HepG2 (cell line): ENCODE measurements around the gene TOPORS. TPM values are rescaled to one million over a fixed set of nuclear protein-coding genes. Genes with fewer than 3 reads are reported as not detected.

Experiments
- CBX2 ChIP-seq, 2 experiments: fragments of 200-600 bp in 1 of 2; sonication (generic); formaldehyde crosslinking in 1 of 2; IDR thresholded peaks; 2 replicates each; pipeline versions ENCODE4 v1.7.0 to v1.8.1; 2018 to 2022; ENCODE audit warnings: low read depth in 2 of 2, low read length in 1 of 2, mild to moderate bottlenecking in 1 of 2, missing genetic modification reagents in 1 of 2
- FOXP1 ChIP-seq, 2 experiments: fragments of 450-650 bp in 1 of 2; IDR thresholded peaks; 2 replicates each; pipeline ENCODE4 v1.6.1; 2017 to 2018; ENCODE audit warnings: antibody characterized with exemption in 1 of 2
- HES4 ChIP-seq: sonication (generic); formaldehyde crosslinking; IDR thresholded peaks from 2 replicates; pipeline ENCODE4 v1.9.0; 2021; ENCODE audit warnings: mild to moderate bottlenecking, missing genetic modification reagents, borderline replicate concordance
- KDM1A ChIP-seq: IDR thresholded peaks from 2 replicates; pipeline ENCODE4 v1.6.1; 2016; ENCODE audit warnings: missing compliant biosample characterization
- KDM3A ChIP-seq: IDR thresholded peaks from 2 replicates; pipeline ENCODE4 v1.6.1; 2018; ENCODE audit warnings: low read depth, missing compliant biosample characterization
- KDM6A ChIP-seq: IDR thresholded peaks from 2 replicates; pipeline ENCODE4 v1.6.1; 2016; ENCODE audit warnings: low read depth
- NCOA1 ChIP-seq: sonication (generic); formaldehyde crosslinking; IDR thresholded peaks from 2 replicates; pipeline ENCODE4 v1.9.0; 2021; ENCODE audit warnings: missing genetic modification reagents
- RBFOX2 ChIP-seq: fragments of 200-400 bp; formaldehyde crosslinking; IDR thresholded peaks from 2 replicates; pipeline ENCODE4 v1.6.1; 2017; ENCODE audit warnings: low read depth, mild to moderate bottlenecking, low read length
- YEATS2 ChIP-seq: sonication (generic); formaldehyde crosslinking; IDR thresholded peaks from 2 replicates; pipeline ENCODE4 v1.4.0; 2020; ENCODE audit warnings: missing genetic modification reagents, borderline replicate concordance
- ZFP1 ChIP-seq: IDR thresholded peaks from 2 replicates; pipeline ENCODE4 v1.6.1; 2016
- ZNF350 ChIP-seq: sonication (generic); formaldehyde crosslinking; IDR thresholded peaks from 2 replicates; pipeline ENCODE4 v1.4.0; 2020; ENCODE audit warnings: mild to moderate bottlenecking, low read depth, missing genetic modification reagents, borderline replicate concordance
- ZNF382 ChIP-seq: sonication (generic); formaldehyde crosslinking; IDR thresholded peaks from 2 replicates; pipeline ENCODE4 v1.5.0; 2020; ENCODE audit warnings: missing genetic modification reagents, mild to moderate bottlenecking, borderline replicate concordance
- ZNF598 ChIP-seq: sonication (generic); formaldehyde crosslinking; IDR thresholded peaks from 2 replicates; pipeline ENCODE4 v1.5.1; 2020; ENCODE audit warnings: mild to moderate bottlenecking, missing genetic modification reagents, borderline replicate concordance
- ZNF703 ChIP-seq: sonication (generic); formaldehyde crosslinking; IDR thresholded peaks from 2 replicates; pipeline ENCODE4 v1.5.1; 2020; ENCODE audit warnings: missing genetic modification reagents, mild to moderate bottlenecking, moderate library complexity, borderline replicate concordance
- ZNF788 ChIP-seq: sonication (generic); formaldehyde crosslinking; IDR thresholded peaks from 2 replicates; pipeline ENCODE4 v1.5.0; 2020; ENCODE audit warnings: mild to moderate bottlenecking, missing genetic modification reagents, borderline replicate concordance
- ZSCAN29 ChIP-seq: sonication (generic); formaldehyde crosslinking; conservative IDR thresholded peaks from 2 replicates; pipeline ENCODE4 v1.4.0; 2020; ENCODE audit warnings: mild to moderate bottlenecking, missing genetic modification reagents
- ZSCAN30 ChIP-seq: sonication (generic); formaldehyde crosslinking; IDR thresholded peaks from 2 replicates; pipeline ENCODE4 v1.5.0; 2020; ENCODE audit warnings: mild to moderate bottlenecking, missing genetic modification reagents
- polyA plus RNA-seq, 8 experiments: library from polyadenylated mRNA; depleted of rRNA in 3 of 8; stranded (reverse) in 7 of 8; unstranded in 1 of 8; fragments of >200 nt; fragmentation: Illumina TruSeq in 4 of 8; extraction: Trizol in 4 of 8; gene quantifications; 2 replicates each; pipeline versions ENCODE4 v1.2.1 to v1.2.3, GENCODE V29; 2011 to 2016; ENCODE audit warnings: low read depth in 4 of 8, missing spikeins in 1 of 8, mixed read lengths in 1 of 8; ENCODE audit not compliant: insufficient read depth in 1 of 8
- total RNA-seq, 5 experiments: library from RNA; depleted of rRNA; stranded (reverse); fragments of >200 nt; fragmentation: Illumina TruSeq; extraction: Trizol; gene quantifications; 2 replicates each; pipeline ENCODE4 v1.2.3, GENCODE V29; 2016; ENCODE audit warnings: low read depth in 1 of 5
- TF ChIP-seq, protein P1 (sequence below): fragments of 450-650 bp; IDR thresholded peaks from 2 replicates; pipeline ENCODE4 v1.6.1; 2016
- TF ChIP-seq, protein P2 (sequence below): sonication (generic); formaldehyde crosslinking; IDR thresholded peaks from 2 replicates; pipeline ENCODE4 v1.9.0; 2021; ENCODE audit warnings: missing genetic modification reagents, mild to moderate bottlenecking, borderline replicate concordance
- TF ChIP-seq, protein P3 (sequence below): sonication (generic); formaldehyde crosslinking; IDR thresholded peaks from 2 replicates; pipeline ENCODE4 v1.5.0; 2020; ENCODE audit warnings: mild to moderate bottlenecking, missing genetic modification reagents
- TF ChIP-seq, protein P4 (sequence below): sonication (generic); formaldehyde crosslinking; IDR thresholded peaks from 2 replicates; pipeline ENCODE4 v1.8.0; 2022; ENCODE audit warnings: missing genetic modification reagents, mild to moderate bottlenecking, inconsistent platforms, borderline replicate concordance
- TF ChIP-seq, protein P5 (sequence below): IDR thresholded peaks from 2 replicates; pipeline ENCODE4 v1.6.1; 2016; ENCODE audit warnings: mild to moderate bottlenecking, missing biosample characterization, missing genetic modification reagents

Gene TOPORS
- total and polyA plus RNA-seq, 2 of the 13 experiments (the other 11 are each of a cell fraction or from before 2014, with no cell fraction given), result 6.8 to 19.6 TPM

DNA sequence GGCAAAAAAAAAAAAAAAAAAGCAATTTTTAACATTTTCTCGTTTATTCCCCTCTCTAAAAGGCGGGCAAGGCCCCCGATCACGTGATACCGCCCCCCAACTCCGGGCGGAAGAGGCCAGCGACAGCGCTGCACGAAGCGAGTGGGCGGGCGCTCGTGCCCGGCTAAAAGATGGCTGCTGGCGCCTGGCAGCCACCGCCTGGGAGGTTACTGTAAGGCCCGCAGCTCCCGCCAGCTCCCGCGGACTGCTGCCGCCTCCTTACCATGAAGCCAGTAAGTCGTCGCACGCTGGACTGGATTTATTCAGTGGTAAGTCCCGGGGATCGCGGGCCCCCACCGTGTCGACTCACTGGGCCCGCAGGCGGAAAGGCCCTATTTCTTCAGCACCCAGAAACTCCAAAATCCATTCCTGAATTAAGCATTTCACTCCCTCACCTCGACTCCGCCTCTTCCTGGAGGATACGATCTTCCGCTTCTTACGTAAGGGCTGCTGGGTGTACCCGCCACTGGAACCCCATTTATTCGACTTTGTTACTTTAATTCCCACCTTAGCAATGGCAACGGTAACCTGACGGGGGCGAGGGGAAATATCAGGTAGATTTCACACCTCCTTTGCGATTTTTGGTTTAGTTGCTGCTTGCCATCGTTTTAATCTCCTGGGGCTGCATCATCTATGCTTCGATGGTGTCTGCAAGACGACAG lies at the start of gene TOPORS, which contains the start of gene SMIM27 (continued):
- TF ChIP-seq ZNF703 (CRISPR knock-in tag), result no peak
- no peak for TF ChIP-seq KDM6A (CRISPR knock-in tag)
- TF ChIP-seq, protein P1, sequence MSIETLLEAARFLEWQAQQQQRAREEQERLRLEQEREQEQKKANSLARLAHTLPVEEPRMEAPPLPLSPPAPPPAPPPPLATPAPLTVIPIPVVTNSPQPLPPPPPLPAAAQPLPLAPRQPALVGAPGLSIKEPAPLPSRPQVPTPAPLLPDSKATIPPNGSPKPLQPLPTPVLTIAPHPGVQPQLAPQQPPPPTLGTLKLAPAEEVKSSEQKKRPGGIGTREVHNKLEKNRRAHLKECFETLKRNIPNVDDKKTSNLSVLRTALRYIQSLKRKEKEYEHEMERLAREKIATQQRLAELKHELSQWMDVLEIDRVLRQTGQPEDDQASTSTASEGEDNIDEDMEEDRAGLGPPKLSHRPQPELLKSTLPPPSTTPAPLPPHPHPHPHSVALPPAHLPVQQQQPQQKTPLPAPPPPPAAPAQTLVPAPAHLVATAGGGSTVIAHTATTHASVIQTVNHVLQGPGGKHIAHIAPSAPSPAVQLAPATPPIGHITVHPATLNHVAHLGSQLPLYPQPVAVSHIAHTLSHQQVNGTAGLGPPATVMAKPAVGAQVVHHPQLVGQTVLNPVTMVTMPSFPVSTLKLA, result peak; percentile 28; the same call in 1 of the 2 replicates
- no peak for TF ChIP-seq FOXP1 (IDR thresholded peaks at IDR 0.05)
- no peak for TF ChIP-seq FOXP1 (CRISPR knock-in tag; IDR thresholded peaks at IDR 0.05)
- TF ChIP-seq RBFOX2, result peak; percentile 94
- TF ChIP-seq, protein P2, sequence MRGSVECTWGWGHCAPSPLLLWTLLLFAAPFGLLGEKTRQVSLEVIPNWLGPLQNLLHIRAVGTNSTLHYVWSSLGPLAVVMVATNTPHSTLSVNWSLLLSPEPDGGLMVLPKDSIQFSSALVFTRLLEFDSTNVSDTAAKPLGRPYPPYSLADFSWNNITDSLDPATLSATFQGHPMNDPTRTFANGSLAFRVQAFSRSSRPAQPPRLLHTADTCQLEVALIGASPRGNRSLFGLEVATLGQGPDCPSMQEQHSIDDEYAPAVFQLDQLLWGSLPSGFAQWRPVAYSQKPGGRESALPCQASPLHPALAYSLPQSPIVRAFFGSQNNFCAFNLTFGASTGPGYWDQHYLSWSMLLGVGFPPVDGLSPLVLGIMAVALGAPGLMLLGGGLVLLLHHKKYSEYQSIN (CRISPR knock-in tag), result no peak
- peak; percentile 21; the same call in 1 of the 2 replicates for TF ChIP-seq ZNF788 (CRISPR knock-in tag)
- TF ChIP-seq YEATS2 (CRISPR knock-in tag), result peak; percentile 78
- TF ChIP-seq, protein P3, sequence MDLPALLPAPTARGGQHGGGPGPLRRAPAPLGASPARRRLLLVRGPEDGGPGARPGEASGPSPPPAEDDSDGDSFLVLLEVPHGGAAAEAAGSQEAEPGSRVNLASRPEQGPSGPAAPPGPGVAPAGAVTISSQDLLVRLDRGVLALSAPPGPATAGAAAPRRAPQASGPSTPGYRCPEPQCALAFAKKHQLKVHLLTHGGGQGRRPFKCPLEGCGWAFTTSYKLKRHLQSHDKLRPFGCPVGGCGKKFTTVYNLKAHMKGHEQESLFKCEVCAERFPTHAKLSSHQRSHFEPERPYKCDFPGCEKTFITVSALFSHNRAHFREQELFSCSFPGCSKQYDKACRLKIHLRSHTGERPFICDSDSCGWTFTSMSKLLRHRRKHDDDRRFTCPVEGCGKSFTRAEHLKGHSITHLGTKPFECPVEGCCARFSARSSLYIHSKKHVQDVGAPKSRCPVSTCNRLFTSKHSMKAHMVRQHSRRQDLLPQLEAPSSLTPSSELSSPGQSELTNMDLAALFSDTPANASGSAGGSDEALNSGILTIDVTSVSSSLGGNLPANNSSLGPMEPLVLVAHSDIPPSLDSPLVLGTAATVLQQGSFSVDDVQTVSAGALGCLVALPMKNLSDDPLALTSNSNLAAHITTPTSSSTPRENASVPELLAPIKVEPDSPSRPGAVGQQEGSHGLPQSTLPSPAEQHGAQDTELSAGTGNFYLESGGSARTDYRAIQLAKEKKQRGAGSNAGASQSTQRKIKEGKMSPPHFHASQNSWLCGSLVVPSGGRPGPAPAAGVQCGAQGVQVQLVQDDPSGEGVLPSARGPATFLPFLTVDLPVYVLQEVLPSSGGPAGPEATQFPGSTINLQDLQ (CRISPR knock-in tag), result no peak
- peak; percentile 62; the same call in 1 of the 2 replicates for TF ChIP-seq ZFP1 (CRISPR knock-in tag)
- TF ChIP-seq CBX2 (IDR thresholded peaks at IDR 0.05; ENCODE audit: low read depth, low read length), result no peak
- no peak for TF ChIP-seq CBX2 (CRISPR knock-in tag; IDR thresholded peaks at IDR 0.05; ENCODE audit: low read depth)
- TF ChIP-seq ZSCAN29 (CRISPR knock-in tag), result 0 out of 2 replicates have a peak, but pooled peaks have one; percentile 23
- TF ChIP-seq HES4, result no peak; the same call in 1 of the 2 replicates
- TF ChIP-seq, protein P4, sequence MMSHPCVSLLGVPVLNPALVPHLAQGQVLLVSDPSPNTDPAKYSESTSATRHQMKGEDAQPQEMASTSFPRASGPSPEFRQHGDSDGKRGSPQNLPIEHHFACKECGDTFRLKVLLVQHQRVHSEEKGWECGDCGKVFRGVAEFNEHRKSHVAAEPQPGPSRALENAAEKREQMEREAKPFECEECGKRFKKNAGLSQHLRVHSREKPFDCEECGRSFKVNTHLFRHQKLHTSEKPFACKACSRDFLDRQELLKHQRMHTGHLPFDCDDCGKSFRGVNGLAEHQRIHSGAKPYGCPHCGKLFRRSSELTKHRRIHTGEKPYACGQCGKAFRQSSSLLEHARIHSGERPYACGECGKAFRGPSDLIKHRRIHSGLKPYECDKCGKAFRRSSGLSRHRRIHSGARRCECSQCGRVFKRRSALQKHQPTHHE, result no peak; the same call in 1 of the 2 replicates
- no peak for TF ChIP-seq ZNF382 (CRISPR knock-in tag)
- TF ChIP-seq, protein P5, sequence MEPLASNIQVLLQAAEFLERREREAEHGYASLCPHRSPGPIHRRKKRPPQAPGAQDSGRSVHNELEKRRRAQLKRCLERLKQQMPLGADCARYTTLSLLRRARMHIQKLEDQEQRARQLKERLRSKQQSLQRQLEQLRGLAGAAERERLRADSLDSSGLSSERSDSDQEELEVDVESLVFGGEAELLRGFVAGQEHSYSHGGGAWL, result peak; percentile 87
- TF ChIP-seq KDM1A (CRISPR knock-in tag), result no peak
- peak; percentile 87 for TF ChIP-seq ZNF350
- TF ChIP-seq KDM3A (CRISPR knock-in tag), result no peak
- no peak for TF ChIP-seq ZSCAN30 (CRISPR knock-in tag)
- TF ChIP-seq NCOA1 (CRISPR knock-in tag), result no peak
- TF ChIP-seq ZNF598 (CRISPR knock-in tag), result 0 out of 2 replicates have a peak, but pooled peaks have one; percentile 35
